Measurements from ENCODE around the gene ADAM23.

GRCh38 chr2:206558492-206558891 is 115.2 kb downstream of the ADAM23 start:
- no peak for TF ChIP-seq CTCF (IDR thresholded peaks at IDR 0.05)
- no peak for TF ChIP-seq POLR2A (IDR thresholded peaks at IDR 0.05)
- no peak for TF ChIP-seq POLR2AphosphoS5 (IDR thresholded peaks at IDR 0.05)

Measured in prostate gland (tissue), 2 donors.